GM21619 (cell line): ENCODE data around the gene ZFAND5.

Experiments used
- ATAC-seq: cut with Tn5 transposase; IDR thresholded peaks from one replicate; pipeline ENCODE4 v1.9.1; 2021; ENCODE audit not compliant: unreplicated experiment

Gene ZFAND5

DNA sequence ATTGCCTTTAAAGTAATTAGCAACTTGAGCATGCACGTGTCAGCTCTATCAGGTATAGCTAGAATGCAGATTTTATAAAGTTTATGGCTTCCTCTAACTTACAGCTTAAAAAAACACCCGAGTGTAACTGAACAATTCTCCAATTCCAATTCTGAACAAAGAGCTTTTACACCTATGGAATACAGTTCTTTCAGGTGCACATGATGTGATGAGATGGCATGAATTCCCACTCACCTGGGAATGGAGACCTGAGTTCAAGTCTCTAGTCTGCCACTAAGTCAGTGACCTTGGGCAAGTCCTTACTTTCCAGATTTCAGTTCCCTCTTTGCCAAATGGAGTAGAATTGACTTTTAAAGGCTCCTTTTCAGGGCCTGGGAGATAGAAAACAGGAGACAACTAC lies 1.8 kb downstream of the ZFAND5 start:
- ATAC-seq, result no peak

GRCh38 chr9:72362680-72363139 lies 2.3 kb downstream of the ZFAND5 start:
- ATAC-seq, result peak; percentile 29

DNA sequence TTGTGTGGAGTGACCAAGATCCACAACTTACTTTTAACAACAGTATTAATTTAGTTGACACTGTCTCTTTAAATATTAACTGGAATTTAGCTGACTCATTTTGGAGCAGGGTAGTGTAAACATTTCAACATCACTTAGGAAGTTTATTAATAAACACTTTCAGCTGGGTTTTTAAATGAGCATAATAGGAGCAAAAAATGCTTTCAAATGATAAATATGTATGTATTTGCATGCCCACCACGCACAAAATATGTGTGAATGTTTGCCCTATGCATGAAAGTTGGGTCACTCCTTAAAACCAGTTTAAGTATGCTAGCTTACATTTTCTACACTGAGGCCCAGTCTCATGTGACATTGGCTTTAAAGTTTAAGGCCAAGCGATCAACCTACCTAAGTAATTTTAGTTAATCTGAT lies 2.9 kb downstream of the ZFAND5 start:
- no peak for ATAC-seq

DNA sequence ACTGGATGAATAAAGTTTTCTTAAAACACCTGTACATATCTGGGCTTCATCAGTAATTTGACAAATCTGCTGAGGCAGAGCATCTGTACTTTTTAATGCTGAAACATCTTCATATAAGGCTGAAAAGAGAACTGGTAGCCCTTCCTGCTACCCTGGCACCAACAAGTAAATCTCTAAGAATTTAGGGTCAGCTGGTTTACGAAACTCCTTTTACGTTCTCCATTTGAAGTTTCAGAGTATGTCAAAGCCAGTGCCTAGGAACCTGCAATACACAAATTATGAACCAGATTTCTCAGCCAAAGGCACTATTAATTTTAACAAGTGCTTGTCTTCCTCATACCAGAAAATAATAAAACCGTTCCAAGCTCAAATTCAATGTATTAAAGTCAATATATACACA lies 3.8 kb downstream of the ZFAND5 start:
- ATAC-seq, result no peak

- no peak for ATAC-seq
Measured at GRCh38 chr9:72360324-72360723, 4.7 kb downstream of the ZFAND5 start.

GRCh38 chr9:72356041-72356582 lies 8.9 kb downstream of the ZFAND5 start:
- ATAC-seq, result no peak

DNA sequence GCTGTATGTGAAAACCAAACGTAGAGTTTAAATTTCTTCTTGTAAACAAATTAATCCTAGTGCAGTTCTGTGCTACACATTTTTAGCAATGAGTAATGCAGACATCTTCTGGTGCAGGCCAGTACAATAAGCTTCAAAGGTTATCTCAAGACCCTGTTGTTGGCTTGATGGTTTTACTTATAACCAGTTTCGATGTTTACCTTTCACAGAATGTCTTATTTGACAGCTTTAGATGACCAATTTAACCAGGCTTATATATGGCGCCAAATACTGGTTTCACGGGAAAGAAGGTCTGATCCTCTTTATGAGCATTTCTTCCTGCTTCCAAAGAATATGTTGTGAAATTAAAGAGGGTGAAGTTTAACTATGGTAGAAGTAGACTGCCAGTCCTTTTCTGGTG lies 9.9 kb downstream of the ZFAND5 start:
- ATAC-seq, result no peak

- ATAC-seq, result no peak
Measured at GRCh38 chr9:72354704-72355103, 10.3 kb downstream of the ZFAND5 start.

DNA sequence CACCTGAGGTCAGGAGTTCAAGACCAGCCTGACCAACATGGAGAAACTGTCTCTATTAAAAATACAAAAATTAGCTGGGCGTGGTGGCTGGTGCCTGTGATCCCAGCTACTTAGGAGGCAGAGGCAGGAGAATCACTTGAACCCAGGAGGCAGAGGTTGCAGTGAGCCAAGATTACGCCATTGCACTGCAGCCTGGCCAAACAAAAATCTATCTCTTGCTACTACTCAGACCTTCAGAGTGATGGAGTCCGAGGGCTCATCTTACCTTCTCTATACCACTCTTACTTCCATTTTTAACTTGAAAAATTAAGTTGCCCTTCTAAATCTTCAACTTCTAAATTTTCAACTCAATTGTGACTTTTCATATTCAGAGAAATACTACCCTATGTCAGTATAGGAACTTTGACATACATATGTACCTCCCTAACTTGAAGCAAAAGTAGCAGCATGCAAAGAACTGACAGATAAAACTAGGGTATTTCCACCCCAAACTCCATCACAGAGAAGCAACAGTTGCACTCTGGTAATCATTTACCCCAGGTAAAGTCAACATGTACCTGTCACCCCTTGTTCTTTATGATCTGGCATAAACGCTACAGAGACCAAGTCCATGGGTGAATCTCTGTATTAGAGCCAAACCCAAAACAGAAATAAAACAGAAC lies 11.4 kb downstream of the ZFAND5 start:
- ATAC-seq, result no peak

- no peak for ATAC-seq
Measured at GRCh38 chr9:72352911-72353388, 12.1 kb downstream of the ZFAND5 start.

- no peak for ATAC-seq
Measured at GRCh38 chr9:72351538-72352453, 13.2 kb downstream of the ZFAND5 start.

GRCh38 chr9:72349911-72350310 lies 15.1 kb downstream of the ZFAND5 start:
- no peak for ATAC-seq

- ATAC-seq, result no peak
Measured at GRCh38 chr9:72349240-72349639, 15.8 kb downstream of the ZFAND5 start.

- no peak for ATAC-seq
Measured at GRCh38 chr9:72346333-72346732, 18.7 kb downstream of the ZFAND5 start.

DNA sequence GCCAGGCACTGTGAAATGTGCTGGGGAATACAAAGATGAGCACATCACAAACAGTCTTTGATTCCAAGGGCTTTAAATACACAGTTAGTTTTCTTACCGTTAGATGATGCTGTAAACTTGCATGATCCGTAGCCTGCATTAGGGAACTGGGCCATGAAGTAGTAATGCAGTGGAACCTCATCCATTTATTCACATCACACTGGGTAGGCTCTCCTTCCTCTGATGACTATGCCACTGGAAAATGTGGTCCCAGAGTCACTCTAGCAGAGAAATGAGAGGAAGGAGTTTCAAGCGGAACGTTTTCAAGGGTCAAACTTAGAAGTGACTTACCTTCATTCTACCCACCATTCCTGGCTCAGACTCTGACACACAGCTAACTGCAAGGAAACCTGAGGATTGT lies 26.4 kb downstream of the ZFAND5 start:
- no peak for ATAC-seq

DNA sequence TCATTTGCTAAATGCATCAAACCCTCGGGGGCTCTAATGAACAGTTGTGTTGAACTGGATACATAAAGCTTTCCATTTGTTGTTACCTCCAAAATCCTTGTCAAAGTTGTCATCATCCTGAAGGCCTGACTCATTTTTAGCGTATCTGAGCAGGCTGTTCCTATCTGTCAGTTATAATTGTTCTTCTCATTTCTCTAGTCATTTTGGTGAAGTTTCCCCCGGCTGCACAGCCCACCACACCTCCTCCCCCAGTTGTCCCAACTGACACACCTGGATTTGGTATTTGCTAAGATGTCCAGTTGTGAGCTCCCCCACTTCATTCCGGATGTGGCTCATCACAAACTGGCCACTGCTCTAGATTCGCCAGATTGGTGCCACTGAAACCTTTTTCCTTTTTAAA lies 27.7 kb downstream of the ZFAND5 start:
- no peak for ATAC-seq

- ATAC-seq, result no peak
Measured at GRCh38 chr9:72334658-72335337, 30.2 kb downstream of the ZFAND5 start.

- ATAC-seq, result no peak
Measured at GRCh38 chr9:72333709-72334108, 31.3 kb downstream of the ZFAND5 start.

GRCh38 chr9:72333197-72333596 lies 31.8 kb downstream of the ZFAND5 start:
- ATAC-seq, result no peak

- no peak for ATAC-seq
Measured at GRCh38 chr9:72332351-72332750, 32.7 kb downstream of the ZFAND5 start.

DNA sequence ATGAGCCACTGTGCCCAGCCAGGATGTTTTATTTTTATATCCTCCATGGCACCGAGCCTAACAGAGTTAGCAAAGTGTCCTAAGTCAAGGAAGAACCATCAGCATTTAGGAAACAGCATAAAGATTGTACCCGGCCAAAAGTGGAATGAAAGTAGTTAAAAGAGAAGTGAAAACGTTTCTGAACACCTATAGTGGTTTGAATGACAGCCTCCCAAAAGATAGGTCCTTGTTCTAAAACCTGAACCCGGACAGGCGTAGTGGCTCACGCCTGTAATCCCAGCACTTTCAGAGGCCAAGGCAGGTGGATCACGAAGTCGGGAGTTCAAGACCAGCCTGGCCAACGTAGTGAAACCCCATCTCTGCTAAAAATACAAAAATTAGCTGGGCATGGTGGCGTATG lies 37.4 kb downstream of the ZFAND5 start:
- ATAC-seq, result no peak
